SH-SY5Y (cell line): ENCODE measurements around the gene PDE4D.

ENCODE experiments used
- GATA2 ChIP-seq: IDR thresholded peaks from 2 replicates; pipeline ENCODE4 v1.6.1; 2011; ENCODE audit warnings: mild to moderate bottlenecking, low read depth, low read length
- GATA3 ChIP-seq: IDR thresholded peaks from 2 replicates; pipeline ENCODE4 v1.6.1; 2011; ENCODE audit warnings: low read depth, mild to moderate bottlenecking, low read length, moderate library complexity

GRCh38 chr5:59079622-59080620 is 813.6 kb downstream of the PDE4D start:
- TF ChIP-seq GATA2 (no peak), GATA3 (no peak)
